Testis (tissue), 2 donors: ENCODE data around the gene EXOSC1.

ENCODE experiments used
- CTCF ChIP-seq, 3 experiments: fragments of 450-650 bp in 2 of 3; fragments of 200-600 bp in 1 of 3; sonication (generic) in 1 of 3; IDR thresholded peaks; one replicate each; pipeline ENCODE4 v1.5.1; 2016 to 2019; ENCODE audit warnings: antibody characterized with exemption in 3 of 3, mild to moderate bottlenecking in 2 of 3, moderate library complexity in 1 of 3
- POLR2A ChIP-seq: fragments of 450-650 bp; IDR thresholded peaks from one replicate; pipeline ENCODE4 v1.6.1; 2017; ENCODE audit warnings: antibody characterized with exemption, mild to moderate bottlenecking, moderate library complexity

GRCh38 chr10:97426776-97427570, 18.8 kb downstream of the EXOSC1 start:
- TF ChIP-seq CTCF (IDR thresholded peaks at IDR 0.05), result no peak
- no peak for TF ChIP-seq POLR2A
